HepG2 (cell line): ENCODE results near the gene TAS2R38. TPM values are rescaled to one million over a fixed set of nuclear protein-coding genes. Genes with fewer than 3 reads are reported as not detected.

ENCODE experiments used
- ATAC-seq: fragments of 200-7000 bp; cut with Tn5 transposase; 3 replicates; pipeline ENCODE4 v1.9.1; 2020; ENCODE audit warnings: mild to moderate bottlenecking, moderate library complexity
- Bru-seq: library from RNA; stranded (reverse); fragments of 400-500 nt; gene quantifications from one replicate; lab custom pipeline; 2021; lab: Mats Ljungman, UMichigan
- BruChase-seq, 2 experiments: library from RNA; stranded (reverse); fragments of 400-500 nt; gene quantifications; one replicate each; lab custom pipeline; 2021; lab: Mats Ljungman, UMichigan
- BruUV-seq: library from RNA; stranded (reverse); fragments of 400-500 nt; replicated peaks from 2 replicates; lab custom pipeline; 2021; lab: Mats Ljungman, UMichigan
- CTCF ChIA-PET: fragments of 300-600 bp; formaldehyde crosslinking; extraction: SDS; loops from one replicate; lab custom pipeline; 2021; ENCODE audit warnings: low total read pairs, inconsistent platforms, low intra/inter-chr PET ratio; lab: Yijun Ruan, JAX
- POLR2A ChIA-PET: fragments of 350-600 bp; sonication (Branson Sonifier 250); formaldehyde crosslinking; loops from one replicate; lab custom pipeline; 2020; ENCODE audit warnings: antibody characterized with exemption, inconsistent platforms; lab: Yijun Ruan, JAX
- DNase-seq: peaks from one replicate; pipeline ENCODE4 v3.0.0-alpha.2; 2015; ENCODE audit warnings: low spot score
- FAIRE-seq: peaks from 3 replicates; lab custom pipeline; 2011; peaks lifted over from hg19 to GRCh38; lab: Jason Lieb, UNC
- H2AFZ ChIP-seq: one replicate; pipeline ENCODE4 v1.6.1; 2011; ENCODE audit warnings: low read length, inconsistent platforms
- H3K27ac ChIP-seq: fragments of 300-600 bp; 3 replicates; pipeline ENCODE4 v1.8.0; 2011; ENCODE audit warnings: mixed run types, mild to moderate bottlenecking, mixed read lengths, low read length, inconsistent platforms; ENCODE audit not compliant: insufficient read depth; ENCODE audit errors: extremely low read length
- H3K27me3 ChIP-seq, 2 experiments: fragments of 200-600 bp in 1 of 2; 2 replicates in 1 of 2; 3 replicates in 1 of 2; pipeline versions ENCODE4 v1.6.0 to v1.8.0; 2011; ENCODE audit warnings: low read length in 2 of 2, mild to moderate bottlenecking in 2 of 2, moderate library complexity in 2 of 2, inconsistent platforms in 1 of 2; ENCODE audit not compliant: insufficient read depth in 2 of 2, control insufficient read depth in 1 of 2
- H3K36me3 ChIP-seq, 2 experiments: fragments of 200-600 bp in 1 of 2; replicated peaks in 1 of 2; 2 replicates in 1 of 2; 3 replicates in 1 of 2; pipeline versions ENCODE4 v1.5.1 to v1.8.0; 2011; ENCODE audit warnings: low read length in 2 of 2, inconsistent platforms in 1 of 2; ENCODE audit not compliant: insufficient read depth in 2 of 2, control insufficient read depth in 1 of 2
- H3K4me1 ChIP-seq: 2 replicates; pipeline ENCODE4 v1.5.1; 2012; ENCODE audit warnings: low read length, inconsistent platforms; ENCODE audit not compliant: insufficient read depth
- H3K4me2 ChIP-seq: 2 replicates; pipeline ENCODE4 v1.6.0; 2011; ENCODE audit warnings: low read depth, low read length, inconsistent platforms
- H3K4me3 ChIP-seq, 3 experiments: fragments of 200-600 bp in 1 of 3; sonication (generic), shearing (Covaris generic) in 1 of 3; replicated peaks in 1 of 3; 2 replicates each; pipeline ENCODE4 v1.5.1; 2011 to 2016; ENCODE audit warnings: low read length in 3 of 3, inconsistent platforms in 2 of 3, low read depth in 2 of 3, mild to moderate bottlenecking in 2 of 3, control low read depth in 1 of 3, mixed read lengths in 1 of 3; ENCODE audit not compliant: insufficient read depth in 1 of 3
- H3K79me2 ChIP-seq: one replicate; pipeline ENCODE4 v1.6.1; 2011; ENCODE audit warnings: low read length, inconsistent platforms; ENCODE audit not compliant: insufficient read depth
- H3K9ac ChIP-seq: 2 replicates; pipeline ENCODE4 v1.6.0; 2011; ENCODE audit warnings: mild to moderate bottlenecking, low read depth, low read length, inconsistent platforms; ENCODE audit not compliant: insufficient read depth
- H3K9me3 ChIP-seq: 2 replicates; pipeline ENCODE4 v1.5.1; 2012; ENCODE audit warnings: mild to moderate bottlenecking, low read length
- H4K20me1 ChIP-seq: 2 replicates; pipeline ENCODE4 v1.6.0; 2011; ENCODE audit warnings: inconsistent platforms, mild to moderate bottlenecking, low read length, moderate library complexity; ENCODE audit not compliant: insufficient read depth
- ARHGAP35 ChIP-seq: sonication (generic); formaldehyde crosslinking; IDR thresholded peaks from 2 replicates; pipeline ENCODE4 v1.9.0; 2022; ENCODE audit warnings: mild to moderate bottlenecking, inconsistent platforms, moderate library complexity, missing genetic modification reagents, borderline replicate concordance
- GATA4 ChIP-seq: sonication (generic); IDR thresholded peaks from 2 replicates; pipeline ENCODE4 v1.6.1; 2016; ENCODE audit warnings: antibody characterized with exemption, low read depth, borderline replicate concordance
- GFI1 ChIP-seq: sonication (generic); formaldehyde crosslinking; IDR thresholded peaks from 2 replicates; pipeline ENCODE4 v1.5.0; 2020; ENCODE audit warnings: missing genetic modification reagents, mild to moderate bottlenecking, borderline replicate concordance
- KLF16 ChIP-seq, 2 experiments: sonication (generic) in 1 of 2; formaldehyde crosslinking in 1 of 2; IDR thresholded peaks; 2 replicates each; pipeline versions ENCODE4 v1.6.1 to v1.8.0; 2016 to 2023; ENCODE audit warnings: missing genetic modification reagents in 2 of 2, missing compliant biosample characterization in 1 of 2
- MLX ChIP-seq: IDR thresholded peaks from 2 replicates; pipeline ENCODE4 v1.6.1; 2016
- MXD3 ChIP-seq: IDR thresholded peaks from 2 replicates; pipeline ENCODE4 v1.6.1; 2016; ENCODE audit warnings: mild to moderate bottlenecking, missing biosample characterization, missing genetic modification reagents
- ONECUT2 ChIP-seq: sonication (generic); formaldehyde crosslinking; IDR thresholded peaks from 2 replicates; pipeline ENCODE4 v1.4.0; 2020; ENCODE audit warnings: missing genetic modification reagents
- PCBP1 ChIP-seq: fragments of 200-400 bp; formaldehyde crosslinking; IDR thresholded peaks from 2 replicates; pipeline ENCODE4 v1.6.1; 2017; ENCODE audit warnings: mild to moderate bottlenecking, low read depth, low read length, borderline replicate concordance
- SMARCE1 ChIP-seq: fragments of 450-650 bp; IDR thresholded peaks from 2 replicates; pipeline ENCODE4 v1.6.1; 2017; ENCODE audit warnings: borderline replicate concordance
- SRSF4 ChIP-seq: fragments of 200-400 bp; formaldehyde crosslinking; IDR thresholded peaks from one replicate; pipeline ENCODE4 v1.6.1; 2018; ENCODE audit warnings: mild to moderate bottlenecking, low read depth, low read length, moderate library complexity; ENCODE audit not compliant: poor library complexity, severe bottlenecking
- ZNF138 ChIP-seq: sonication (generic); formaldehyde crosslinking; IDR thresholded peaks from 2 replicates; pipeline ENCODE4 v1.5.0; 2020; ENCODE audit warnings: mild to moderate bottlenecking, low read depth, missing genetic modification reagents
- ZNF44 ChIP-seq: sonication (generic); formaldehyde crosslinking; IDR thresholded peaks from 2 replicates; pipeline ENCODE4 v1.5.1; 2020; ENCODE audit warnings: mild to moderate bottlenecking, missing genetic modification reagents
- ZNF530 ChIP-seq: sonication (generic); formaldehyde crosslinking; IDR thresholded peaks from 2 replicates; pipeline ENCODE4 v1.5.0; 2020; ENCODE audit warnings: low read depth, mild to moderate bottlenecking, missing genetic modification reagents
- ZNF564 ChIP-seq: sonication (generic); formaldehyde crosslinking; IDR thresholded peaks from 2 replicates; pipeline ENCODE4 v1.8.1; 2023; ENCODE audit warnings: mild to moderate bottlenecking, missing genetic modification reagents
- ZNF569 ChIP-seq: sonication (generic); formaldehyde crosslinking; IDR thresholded peaks from 2 replicates; pipeline ENCODE4 v1.5.0; 2020; ENCODE audit warnings: mild to moderate bottlenecking, missing genetic modification reagents, moderate library complexity, borderline replicate concordance
- ZNF674 ChIP-seq: sonication (generic); formaldehyde crosslinking; IDR thresholded peaks from 2 replicates; pipeline ENCODE4 v1.5.0; 2020; ENCODE audit warnings: low read depth, mild to moderate bottlenecking, missing genetic modification reagents
- WGBS: methylation state at CpG from one replicate; pipeline ENCODE4 v1.1.6; 2017; ENCODE audit warnings: low lambda C conversion rate; 5-methylcytosine and 5-hydroxymethylcytosine counted together
- in situ Hi-C: cut with HindIII; loops from 2 replicates; pipeline ENCODE4 v1.10.0; 2017; ENCODE audit warnings: low pct_unique_long_range_greater_than_20kb; ENCODE audit not compliant: extremely low pct_ligation_motif_present
- intact Hi-C: fragments of 100-400 bp; cut with micrococcal nuclease; formaldehyde crosslinking; loops from one replicate; pipeline ENCODE4 v1.10.0; 2022; ENCODE audit not compliant: unreplicated experiment
- long read RNA-seq, 2 experiments: library from RNA in 1 of 2; library from polyadenylated mRNA in 1 of 2; stranded (forward) in 1 of 2; unstranded in 1 of 2; transcript quantifications; one replicate each; pipeline ENCODE4 v2.0.0, GENCODE V29; 2019 to 2022
- polyA minus RNA-seq, 3 experiments: library from RNA; depleted of rRNA, polyadenylated mRNA; stranded (reverse); fragments of >200 nt; gene quantifications; 2 replicates each; pipeline ENCODE4 v1.2.3, GENCODE V29; 2011; ENCODE audit warnings: low replicate concordance in 1 of 3
- polyA plus RNA-seq, 8 experiments: library from polyadenylated mRNA; depleted of rRNA in 3 of 8; stranded (reverse) in 7 of 8; unstranded in 1 of 8; fragments of >200 nt; fragmentation: Illumina TruSeq in 4 of 8; extraction: Trizol in 4 of 8; gene quantifications; 2 replicates each; pipeline versions ENCODE4 v1.2.1 to v1.2.3, GENCODE V29; 2011 to 2016; ENCODE audit warnings: low read depth in 4 of 8, missing spikeins in 1 of 8, mixed read lengths in 1 of 8; ENCODE audit not compliant: insufficient read depth in 1 of 8
- total RNA-seq, 5 experiments: library from RNA; depleted of rRNA; stranded (reverse); fragments of >200 nt; fragmentation: Illumina TruSeq; extraction: Trizol; gene quantifications; 2 replicates each; pipeline ENCODE4 v1.2.3, GENCODE V29; 2016; ENCODE audit warnings: low read depth in 1 of 5

Gene TAS2R38
- not detected in 2 replicates for total RNA-seq (2016; rRNA removed; fragmentation: Illumina TruSeq; extraction: Trizol)
- not detected in 2 replicates for total RNA-seq (2016; cell fraction: cytosol; rRNA removed; fragmentation: Illumina TruSeq; extraction: Trizol; ENCODE audit: low read depth)
- not detected in 2 replicates for total RNA-seq (2016; cell fraction: insoluble cytoplasmic fraction; rRNA removed; fragmentation: Illumina TruSeq; extraction: Trizol)
- not detected in 2 replicates for total RNA-seq (2016; cell fraction: membrane; rRNA removed; fragmentation: Illumina TruSeq; extraction: Trizol)
- total RNA-seq (2016; cell fraction: nucleus; rRNA removed; fragmentation: Illumina TruSeq; extraction: Trizol): not detected in 2 replicates
- not detected in 2 replicates for polyA plus RNA-seq (2011; rRNA removed)
- not detected in 2 replicates for polyA plus RNA-seq (2011; cell fraction: cytosol; rRNA removed)
- polyA plus RNA-seq (2011; cell fraction: nucleus; rRNA removed): not detected in 2 replicates
- not detected in 2 replicates for polyA plus RNA-seq (2012)
- not detected in 2 replicates for polyA plus RNA-seq (2016; cell fraction: cytosol; fragmentation: Illumina TruSeq; extraction: Trizol; ENCODE audit: low read depth)
- polyA plus RNA-seq (2016; cell fraction: insoluble cytoplasmic fraction; fragmentation: Illumina TruSeq; extraction: Trizol; ENCODE audit: low read depth): not detected in 2 replicates
- not detected in 2 replicates for polyA plus RNA-seq (2016; cell fraction: membrane; fragmentation: Illumina TruSeq; extraction: Trizol; ENCODE audit: low read depth)
- not detected in 2 replicates for polyA plus RNA-seq (2016; cell fraction: nucleus; fragmentation: Illumina TruSeq; extraction: Trizol; ENCODE audit: insufficient read depth, low read depth)
- not detected in 2 replicates for polyA minus RNA-seq (2011; rRNA and poly(A)+ RNA removed; ENCODE audit: low replicate concordance)
- not detected in 2 replicates for polyA minus RNA-seq (2011; cell fraction: cytosol; rRNA and poly(A)+ RNA removed)
- not detected in 2 replicates for polyA minus RNA-seq (2011; cell fraction: nucleus; rRNA and poly(A)+ RNA removed)
- Bru-seq, nascent RNA: not detected
- not detected for BruChase-seq, experiment 1, labeled RNA remaining after a 6-hour chase
- not detected for BruChase-seq, experiment 2, labeled RNA remaining after a 2-hour chase
- long read RNA-seq, experiment 1: 0 reads
- long read RNA-seq, experiment 2: 0 reads

DNA sequence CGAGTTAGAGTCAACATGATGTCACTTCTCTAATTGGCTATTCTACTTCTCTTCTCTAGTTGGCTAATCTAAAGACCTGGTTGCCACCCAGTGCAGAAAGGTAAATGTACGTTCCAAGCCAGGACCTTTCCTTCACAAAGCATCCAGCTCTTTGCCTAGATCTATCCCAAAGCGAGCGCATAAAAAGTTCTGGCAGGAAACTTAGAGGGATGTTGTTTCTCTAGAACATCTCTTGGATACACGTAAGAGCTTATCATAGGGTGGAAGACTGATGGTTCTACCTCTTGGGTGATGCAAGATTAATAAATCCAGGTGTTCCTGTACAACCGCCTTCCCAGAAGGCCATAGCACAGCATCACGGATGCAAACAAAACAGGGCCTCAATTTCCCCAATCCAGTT is at the start of gene TAS2R38:
Gene TAS2R38 (minus strand): TSS at position 101 of the 400 bp plus-strand sequence. CDS start 84 bp downstream, at position 17.
- FAIRE-seq: no peak
- no peak for DNase-seq
- H3K4me3 ChIP-seq: no peak within 1 kb of the TSS
- H3K27ac ChIP-seq: no peak within 1 kb of the TSS
- ChIA-PET POLR2A (no interaction called here), CTCF (no interaction called here)
- H3K9ac ChIP-seq: no peak within 1 kb of the TSS
- no peak for ATAC-seq
- H2AFZ ChIP-seq: no peak within 1 kb of the TSS
- no peaks in the 10 kb centered on the region for H3K36me3 ChIP-seq
- H3K4me1 ChIP-seq: no peaks in the 10 kb centered on the region
- BruUV-seq: no TSS peak
- in situ Hi-C loops (no loop called here), intact Hi-C loops (no loop called here)
- 24% methylated on average over 7 of the region's 7 CpGs for WGBS
- H4K20me1 ChIP-seq: no peaks in the 10 kb centered on the region
- TF ChIP-seq MXD3 (CRISPR knock-in tag) (no peak), ZNF564 (CRISPR knock-in tag) (no peak), ZNF530 (no peak), GFI1 (CRISPR knock-in tag) (no peak), ARHGAP35 (CRISPR knock-in tag) (no peak), ZNF138 (no peak), SRSF4 (no peak), ZNF674 (CRISPR knock-in tag) (no peak), GATA4 (no peak), ONECUT2 (CRISPR knock-in tag) (no peak), ZNF44 (CRISPR knock-in tag) (no peak), SMARCE1 (no peak), KLF16 (CRISPR knock-in tag; IDR thresholded peaks at IDR 0.05) (no peak), MLX (CRISPR knock-in tag) (no peak), PCBP1 (no peak), ZNF569 (CRISPR knock-in tag) (no peak)
- no peaks in the 10 kb centered on the region for H3K9me3 ChIP-seq
- no peaks in the 10 kb centered on the region for H3K27me3 ChIP-seq
- H3K79me2 ChIP-seq: no peaks in the 10 kb centered on the region
- no peak within 1 kb of the TSS for H3K4me2 ChIP-seq
